Measurements from ENCODE around the gene CRMP1.

- TF ChIP-seq POLR2A (IDR thresholded peaks at IDR 0.05) (no peak), CTCF (IDR thresholded peaks at IDR 0.05 in 4 of 5, conservative IDR thresholded peaks at IDR 0.05 in 1 of 5) (no peak)
These were observed 12.8 kb upstream of the CRMP1 start for GRCh38 chr4:5905714-5906113.

Measured in gastrocnemius medialis (tissue), 4 donors.